HEK293 (cell line): ENCODE measurements around the gene CYP27C1.

Experiments
- CTCF ChIA-PET: fragments of 350-600 bp; formaldehyde crosslinking; extraction: SDS; loops from one replicate; lab custom pipeline; 2021; ENCODE audit warnings: antibody characterized with exemption; lab: Yijun Ruan, JAX
- POLR2A ChIA-PET: fragments of 300-600 bp; formaldehyde crosslinking; extraction: SDS; loops from one replicate; lab custom pipeline; 2020; ENCODE audit warnings: antibody characterized with exemption, inconsistent platforms; lab: Yijun Ruan, JAX
- H3K27ac ChIP-seq: fragments of 200-500 bp; sonication (Bioruptor generic); 2 replicates; pipeline ENCODE4 v1.5.1; 2014; ENCODE audit warnings: low read depth, low read length, control low read depth, inconsistent platforms; ENCODE audit errors: extremely low read depth
- H3K36me3 ChIP-seq, 2 experiments: fragments of 200-500 bp in 1 of 2; sonication (Bioruptor generic) in 1 of 2; 1 replicate in 1 of 2; 2 replicates in 1 of 2; pipeline ENCODE4 v1.5.1; 2014 to 2017; ENCODE audit warnings: inconsistent platforms in 2 of 2, low read length in 2 of 2; ENCODE audit not compliant: control insufficient read depth in 2 of 2, insufficient read depth in 1 of 2
- H3K4me1 ChIP-seq: fragments of 200-500 bp; sonication (Bioruptor generic); 2 replicates; pipeline ENCODE4 v1.5.1; 2014; ENCODE audit warnings: mild to moderate bottlenecking, low read length, inconsistent platforms; ENCODE audit not compliant: control insufficient read depth, insufficient read depth
- H3K4me3 ChIP-seq: 2 replicates; pipeline ENCODE4 v1.5.1; 2011; ENCODE audit warnings: low read depth, mild to moderate bottlenecking, control low read depth, low read length, moderate library complexity
- H3K9me3 ChIP-seq: fragments of 200-500 bp; sonication (Bioruptor generic); 2 replicates; pipeline ENCODE4 v1.5.1; 2014; ENCODE audit warnings: low read depth, low read length, inconsistent platforms; ENCODE audit not compliant: control insufficient read depth, insufficient read depth
- BCL11A ChIP-seq: fragments of 450-650 bp; formaldehyde crosslinking; IDR thresholded peaks from 2 replicates; pipeline ENCODE4 v1.5.1; 2016; ENCODE audit warnings: low read depth, missing biosample characterization, missing genetic modification characterization
- HOXA7 ChIP-seq: sonication (generic); formaldehyde crosslinking; IDR thresholded peaks from 2 replicates; pipeline ENCODE4 v1.8.1; 2022; ENCODE audit warnings: missing genetic modification reagents, borderline replicate concordance
- PRDM2 ChIP-seq: fragments of 450-650 bp; formaldehyde crosslinking; IDR thresholded peaks from 2 replicates; pipeline ENCODE4 v1.5.1; 2016; ENCODE audit warnings: missing biosample characterization, missing genetic modification characterization, borderline replicate concordance
- SCRT2 ChIP-seq: fragments of 450-650 bp; formaldehyde crosslinking; IDR thresholded peaks from 2 replicates; pipeline ENCODE4 v1.5.1; 2016; ENCODE audit warnings: missing biosample characterization, missing genetic modification characterization
- ZBTB10 ChIP-seq: fragments of 450-650 bp; formaldehyde crosslinking; IDR thresholded peaks from 2 replicates; pipeline ENCODE4 v1.5.1; 2016; ENCODE audit warnings: missing biosample characterization, missing genetic modification characterization
- ZBTB48 ChIP-seq: fragments of 450-650 bp; formaldehyde crosslinking; IDR thresholded peaks from 2 replicates; pipeline ENCODE4 v1.5.1; 2016; ENCODE audit warnings: missing biosample characterization, missing genetic modification characterization
- ZFP37 ChIP-seq: fragments of 450-650 bp; formaldehyde crosslinking; IDR thresholded peaks from 2 replicates; pipeline ENCODE4 v1.5.1; 2016; ENCODE audit warnings: missing biosample characterization, missing genetic modification characterization
- ZNF132 ChIP-seq: fragments of 450-650 bp; formaldehyde crosslinking; IDR thresholded peaks from 2 replicates; pipeline ENCODE4 v1.5.1; 2017; ENCODE audit warnings: missing biosample characterization, missing genetic modification characterization, borderline replicate concordance
- ZNF23 ChIP-seq: fragments of 450-650 bp; formaldehyde crosslinking; IDR thresholded peaks from 2 replicates; pipeline ENCODE4 v1.5.1; 2016; ENCODE audit warnings: missing biosample characterization, missing genetic modification characterization, borderline replicate concordance
- ZNF248 ChIP-seq: fragments of 450-650 bp; formaldehyde crosslinking; IDR thresholded peaks from 2 replicates; pipeline ENCODE4 v1.5.1; 2017; ENCODE audit warnings: missing biosample characterization, missing genetic modification characterization
- ZNF280D ChIP-seq: fragments of 450-650 bp; formaldehyde crosslinking; IDR thresholded peaks from 2 replicates; pipeline ENCODE4 v1.5.1; 2016; ENCODE audit warnings: missing biosample characterization, missing genetic modification characterization
- ZNF48 ChIP-seq: fragments of 450-650 bp; formaldehyde crosslinking; IDR thresholded peaks from 2 replicates; pipeline ENCODE4 v1.5.1; 2016; ENCODE audit warnings: missing biosample characterization, missing genetic modification characterization
- ZNF514 ChIP-seq: fragments of 450-650 bp; formaldehyde crosslinking; IDR thresholded peaks from 2 replicates; pipeline ENCODE4 v1.5.1; 2016; ENCODE audit warnings: missing biosample characterization, missing genetic modification characterization
- ZNF600 ChIP-seq: fragments of 450-650 bp; formaldehyde crosslinking; IDR thresholded peaks from 2 replicates; pipeline ENCODE4 v1.5.1; 2016; ENCODE audit warnings: missing biosample characterization, missing genetic modification characterization
- ZNF654 ChIP-seq: fragments of 450-650 bp; formaldehyde crosslinking; IDR thresholded peaks from 2 replicates; pipeline ENCODE4 v1.5.1; 2016; ENCODE audit warnings: low read depth, missing biosample characterization, missing genetic modification characterization
- ZNF664 ChIP-seq: fragments of 450-650 bp; formaldehyde crosslinking; IDR thresholded peaks from 2 replicates; pipeline ENCODE4 v1.5.1; 2016; ENCODE audit warnings: missing biosample characterization, missing genetic modification characterization
- ZNF701 ChIP-seq: fragments of 450-650 bp; formaldehyde crosslinking; IDR thresholded peaks from 2 replicates; pipeline ENCODE4 v1.5.1; 2016; ENCODE audit warnings: missing biosample characterization, missing genetic modification characterization
- ZNF747 ChIP-seq: fragments of 450-650 bp; formaldehyde crosslinking; IDR thresholded peaks from 2 replicates; pipeline ENCODE4 v1.5.1; 2016; ENCODE audit warnings: missing biosample characterization, missing genetic modification characterization
- ZNF76 ChIP-seq: fragments of 450-650 bp; formaldehyde crosslinking; IDR thresholded peaks from 2 replicates; pipeline ENCODE4; 2016; ENCODE audit warnings: low read depth, missing biosample characterization, missing genetic modification characterization, borderline replicate concordance
- ZXDB ChIP-seq: fragments of 450-650 bp; formaldehyde crosslinking; IDR thresholded peaks from 2 replicates; pipeline ENCODE4 v1.5.1; 2016; ENCODE audit warnings: missing biosample characterization, missing genetic modification characterization
- TF ChIP-seq, protein P1 (sequence below): fragments of 450-650 bp; formaldehyde crosslinking; IDR thresholded peaks from 2 replicates; pipeline ENCODE4 v1.5.0; 2017; ENCODE audit warnings: missing biosample characterization, missing genetic modification characterization, borderline replicate concordance
- TF ChIP-seq, protein P2 (sequence below): fragments of 450-650 bp; formaldehyde crosslinking; IDR thresholded peaks from 2 replicates; pipeline ENCODE4 v1.5.1; 2016; ENCODE audit warnings: missing biosample characterization, missing genetic modification characterization

Gene CYP27C1

DNA sequence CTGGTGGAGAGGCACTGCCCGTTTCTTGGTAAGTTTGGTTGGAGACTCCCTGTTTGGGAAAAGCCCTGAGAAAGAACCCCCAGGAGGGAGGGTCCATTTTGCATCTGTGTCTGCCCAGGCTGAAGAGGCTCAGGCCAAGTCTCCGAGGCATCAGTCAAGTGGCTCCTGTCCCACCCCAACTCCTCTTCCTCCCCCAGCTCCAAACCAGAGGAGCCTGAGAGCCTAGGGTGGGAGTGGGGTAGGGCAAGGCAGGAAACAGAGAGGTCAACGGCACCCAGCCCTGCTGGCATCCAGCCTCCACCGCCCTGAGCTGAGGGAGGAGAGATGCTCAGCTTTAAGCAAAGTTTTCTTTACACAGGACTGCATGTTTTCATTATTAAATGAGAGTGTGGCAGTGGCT is 38.2 kb downstream of the CYP27C1 start (continued):
- no peak for TF ChIP-seq ZNF48
- no peak for TF ChIP-seq HOXA7
- no peak for TF ChIP-seq ZFP37 (tag by site-specific recombination)
- no peak for TF ChIP-seq ZXDB (tag by site-specific recombination)
- no peak for TF ChIP-seq ZNF600 (tag by site-specific recombination)

DNA sequence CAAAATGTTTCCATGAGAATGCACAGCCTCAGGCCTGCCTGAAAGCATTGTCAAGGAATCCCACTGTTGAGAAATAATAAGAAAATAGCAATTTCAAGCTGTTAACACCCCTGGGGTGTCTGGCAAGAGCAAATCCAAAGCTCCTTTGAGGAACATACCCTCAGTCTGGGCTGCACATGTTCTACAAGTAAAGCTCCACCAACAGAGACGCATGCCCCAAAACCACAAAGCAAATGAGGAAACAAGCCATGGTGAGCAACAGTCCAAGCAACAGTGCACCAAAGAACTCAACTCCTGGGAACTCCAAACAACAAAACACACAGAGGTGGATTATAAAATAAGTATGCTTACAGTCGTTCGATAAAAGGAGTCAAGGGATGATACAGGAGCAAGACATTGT is 40.3 kb downstream of the CYP27C1 start:
- H3K36me3 ChIP-seq, result no peaks in the 10 kb centered on the region
- no peak overlapping the region for H3K4me3 ChIP-seq
- TF ChIP-seq ZNF76 (tag by site-specific recombination) (no peak), ZBTB10 (tag by site-specific recombination) (no peak), ZNF23 (tag by site-specific recombination) (no peak), ZNF654 (tag by site-specific recombination) (no peak), SCRT2 (no peak), ZNF600 (tag by site-specific recombination) (no peak), ZNF248 (tag by site-specific recombination) (no peak), ZNF280D (tag by site-specific recombination) (no peak), ZNF132 (tag by site-specific recombination) (no peak), ZNF514 (no peak), ZNF664 (tag by site-specific recombination) (no peak), BCL11A (tag by site-specific recombination) (no peak), PRDM2 (tag by site-specific recombination) (no peak), ZNF701 (tag by site-specific recombination) (no peak), ZNF747 (tag by site-specific recombination) (no peak), ZBTB48 (tag by site-specific recombination) (no peak)
- TF ChIP-seq, protein P1, sequence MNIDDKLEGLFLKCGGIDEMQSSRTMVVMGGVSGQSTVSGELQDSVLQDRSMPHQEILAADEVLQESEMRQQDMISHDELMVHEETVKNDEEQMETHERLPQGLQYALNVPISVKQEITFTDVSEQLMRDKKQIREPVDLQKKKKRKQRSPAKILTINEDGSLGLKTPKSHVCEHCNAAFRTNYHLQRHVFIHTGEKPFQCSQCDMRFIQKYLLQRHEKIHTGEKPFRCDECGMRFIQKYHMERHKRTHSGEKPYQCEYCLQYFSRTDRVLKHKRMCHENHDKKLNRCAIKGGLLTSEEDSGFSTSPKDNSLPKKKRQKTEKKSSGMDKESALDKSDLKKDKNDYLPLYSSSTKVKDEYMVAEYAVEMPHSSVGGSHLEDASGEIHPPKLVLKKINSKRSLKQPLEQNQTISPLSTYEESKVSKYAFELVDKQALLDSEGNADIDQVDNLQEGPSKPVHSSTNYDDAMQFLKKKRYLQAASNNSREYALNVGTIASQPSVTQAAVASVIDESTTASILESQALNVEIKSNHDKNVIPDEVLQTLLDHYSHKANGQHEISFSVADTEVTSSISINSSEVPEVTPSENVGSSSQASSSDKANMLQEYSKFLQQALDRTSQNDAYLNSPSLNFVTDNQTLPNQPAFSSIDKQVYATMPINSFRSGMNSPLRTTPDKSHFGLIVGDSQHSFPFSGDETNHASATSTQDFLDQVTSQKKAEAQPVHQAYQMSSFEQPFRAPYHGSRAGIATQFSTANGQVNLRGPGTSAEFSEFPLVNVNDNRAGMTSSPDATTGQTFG (tag by site-specific recombination), result no peak
- TF ChIP-seq, protein P2, sequence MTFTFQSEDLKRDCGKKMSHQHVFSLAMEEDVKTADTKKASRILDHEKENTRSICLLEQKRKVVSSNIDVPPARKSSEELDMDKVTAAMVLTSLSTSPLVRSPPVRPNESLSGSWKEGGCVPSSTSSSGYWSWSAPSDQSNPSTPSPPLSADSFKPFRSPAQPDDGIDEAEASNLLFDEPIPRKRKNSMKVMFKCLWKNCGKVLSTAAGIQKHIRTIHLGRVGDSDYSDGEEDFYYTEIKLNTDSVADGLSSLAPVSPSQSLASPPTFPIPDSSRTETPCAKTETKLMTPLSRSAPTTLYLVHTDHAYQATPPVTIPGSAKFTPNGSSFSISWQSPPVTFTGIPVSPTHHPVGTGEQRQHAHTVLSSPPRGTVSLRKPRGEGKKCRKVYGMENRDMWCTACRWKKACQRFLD (tag by site-specific recombination), result no peak
- no peaks in the 10 kb centered on the region for H3K4me1 ChIP-seq
- no peak overlapping the region for H3K27ac ChIP-seq
- ChIA-PET CTCF (interaction anchor here (0.7 kb wide), 1 partner anchor 28 kb away, joined by 4 read pairs; no protein-coding TSS in a partner anchor), POLR2A (no interaction called here)
- no peaks in the 10 kb centered on the region for H3K9me3 ChIP-seq
